AG10803 (cell line): ENCODE results near the gene ADGRV1.

Experiments used
- DNase-seq: peaks from one replicate; pipeline ENCODE4 v3.0.0; 2010; ENCODE audit warnings: low read depth
- H3K4me3 ChIP-seq: 2 replicates; pipeline ENCODE4 v1.5.1; 2011; ENCODE audit warnings: mild to moderate bottlenecking, low read length, control low read depth
- CTCF ChIP-seq: conservative IDR thresholded peaks from 2 replicates; pipeline ENCODE4 v1.5.1; 2011; ENCODE audit warnings: mild to moderate bottlenecking, low read length, control low read depth, inconsistent platforms

ADGRV1 gene

GRCh38 chr5:91025956-91026355 is 467.4 kb downstream of the ADGRV1 start:
- no peak overlapping the region for H3K4me3 ChIP-seq
- no peak for TF ChIP-seq CTCF

GRCh38 chr5:91026466-91026865 is 467.9 kb downstream of the ADGRV1 start:
- no peak for DNase-seq
- TF ChIP-seq CTCF: no peak
- H3K4me3 ChIP-seq: no peak overlapping the region

More at GRCh38 chr5:91025956-91026355, 467.4 kb downstream of the ADGRV1 start:
- no peak for DNase-seq

GRCh38 chr5:91027405-91028139 is 469.0 kb downstream of the ADGRV1 start:
- H3K4me3 ChIP-seq: no peak overlapping the region
- TF ChIP-seq CTCF: no peak
- no peak for DNase-seq

- DNase-seq: no peak
- H3K4me3 ChIP-seq: no peak overlapping the region
- no peak for TF ChIP-seq CTCF
These were observed 469.9 kb downstream of the ADGRV1 start for GRCh38 chr5:91028499-91028956.

GRCh38 chr5:91030521-91031401 is 472.2 kb downstream of the ADGRV1 start:
- no peak for TF ChIP-seq CTCF
- DNase-seq: no peak
- H3K4me3 ChIP-seq: no peak overlapping the region

- DNase-seq: no peak
- TF ChIP-seq CTCF: no peak
- H3K4me3 ChIP-seq: no peak overlapping the region
These were observed 472.8 kb downstream of the ADGRV1 start for GRCh38 chr5:91031402-91031752.
